KMS-11 (cell line): Measurements from ENCODE around the gene MAP3K5.

Source experiments
- H2AFZ ChIP-seq: fragments of 200-600 bp; sonication (generic); 2 replicates; pipeline ENCODE4 v1.6.1; 2016; ENCODE audit warnings: antibody characterized with exemption, mixed run types, low read depth
- H3K27ac ChIP-seq: fragments of 200-600 bp; sonication (generic); 2 replicates; pipeline ENCODE4 v1.6.1; 2016; ENCODE audit warnings: mild to moderate bottlenecking, mixed run types
- H3K27me3 ChIP-seq: fragments of 200-600 bp; sonication (generic); 2 replicates; pipeline ENCODE4 v1.6.1; 2017; ENCODE audit warnings: mild to moderate bottlenecking, low read depth, mixed run types, moderate library complexity; ENCODE audit not compliant: insufficient read depth
- H3K36me3 ChIP-seq: fragments of 200-600 bp; sonication (generic); 2 replicates; pipeline ENCODE4 v1.6.1; 2017; ENCODE audit warnings: mild to moderate bottlenecking, mixed run types; ENCODE audit not compliant: insufficient read depth
- H3K4me1 ChIP-seq: fragments of 200-600 bp; sonication (generic); 2 replicates; pipeline ENCODE4 v1.6.1; 2016; ENCODE audit warnings: mild to moderate bottlenecking, low read depth, mixed run types; ENCODE audit not compliant: poor library complexity, severe bottlenecking
- H3K4me2 ChIP-seq: fragments of 200-600 bp; sonication (generic); 2 replicates; pipeline ENCODE4 v1.7.0; 2016; ENCODE audit warnings: mild to moderate bottlenecking, mixed run types
- H3K4me3 ChIP-seq: fragments of 200-600 bp; sonication (generic); IDR thresholded peaks from 2 replicates; pipeline ENCODE4 v1.6.1; 2017; ENCODE audit warnings: low read depth, low read length, mixed read lengths; ENCODE audit not compliant: insufficient read depth
- H3K79me2 ChIP-seq: fragments of 200-600 bp; sonication (generic); 2 replicates; pipeline ENCODE4 v1.6.1; 2016; ENCODE audit warnings: low read depth, mixed run types; ENCODE audit not compliant: insufficient read depth
- H3K9ac ChIP-seq: fragments of 200-600 bp; sonication (generic); 2 replicates; pipeline ENCODE4 v1.6.1; 2016; ENCODE audit warnings: mild to moderate bottlenecking, mixed run types
- H4K20me1 ChIP-seq: fragments of 200-600 bp; sonication (generic); 2 replicates; pipeline ENCODE4 v1.6.1; 2016; ENCODE audit warnings: mild to moderate bottlenecking, mixed run types; ENCODE audit not compliant: insufficient read depth
- TF ChIP-seq, protein P1 (sequence below): fragments of 200-600 bp; sonication (generic); conservative IDR thresholded peaks from 2 replicates; pipeline ENCODE4 v1.6.1; 2017; ENCODE audit warnings: low read depth, mild to moderate bottlenecking, antibody characterized with exemption, low read length, moderate library complexity, mixed read lengths

MAP3K5 gene

DNA sequence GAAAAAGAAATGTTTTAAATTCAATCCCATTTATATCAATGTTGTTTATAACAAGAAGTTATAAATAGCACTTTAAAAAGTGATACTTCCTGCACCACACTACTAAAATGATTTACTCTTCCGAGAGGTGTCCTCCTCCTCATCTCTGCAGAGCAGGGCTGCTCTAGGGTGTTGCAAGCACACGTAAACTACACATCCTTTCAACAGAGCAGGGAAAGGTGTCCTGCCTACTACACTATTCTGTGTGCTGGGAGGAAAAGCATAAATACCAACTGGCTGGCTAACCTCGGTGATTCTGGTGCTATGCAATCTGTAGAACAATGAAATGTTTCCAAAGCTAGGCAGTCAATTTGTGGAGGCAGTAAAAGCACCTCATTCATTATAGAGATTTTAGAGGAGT is 152.6 kb downstream of the MAP3K5 start:
- Histone ChIP-seq H2AFZ (no peak overlapping the region), H3K79me2 (no peaks in the 10 kb centered on the region), H3K27me3 (no peaks in the 10 kb centered on the region), H4K20me1 (no peaks in the 10 kb centered on the region), H3K4me3 (no peak overlapping the region), H3K9ac (no peak overlapping the region), H3K36me3 (no peaks in the 10 kb centered on the region), H3K4me1 (peaks cover 12% of the 10 kb centered on the region), H3K4me2 (no peak overlapping the region), H3K27ac (no peak overlapping the region)
- TF ChIP-seq, protein P1, sequence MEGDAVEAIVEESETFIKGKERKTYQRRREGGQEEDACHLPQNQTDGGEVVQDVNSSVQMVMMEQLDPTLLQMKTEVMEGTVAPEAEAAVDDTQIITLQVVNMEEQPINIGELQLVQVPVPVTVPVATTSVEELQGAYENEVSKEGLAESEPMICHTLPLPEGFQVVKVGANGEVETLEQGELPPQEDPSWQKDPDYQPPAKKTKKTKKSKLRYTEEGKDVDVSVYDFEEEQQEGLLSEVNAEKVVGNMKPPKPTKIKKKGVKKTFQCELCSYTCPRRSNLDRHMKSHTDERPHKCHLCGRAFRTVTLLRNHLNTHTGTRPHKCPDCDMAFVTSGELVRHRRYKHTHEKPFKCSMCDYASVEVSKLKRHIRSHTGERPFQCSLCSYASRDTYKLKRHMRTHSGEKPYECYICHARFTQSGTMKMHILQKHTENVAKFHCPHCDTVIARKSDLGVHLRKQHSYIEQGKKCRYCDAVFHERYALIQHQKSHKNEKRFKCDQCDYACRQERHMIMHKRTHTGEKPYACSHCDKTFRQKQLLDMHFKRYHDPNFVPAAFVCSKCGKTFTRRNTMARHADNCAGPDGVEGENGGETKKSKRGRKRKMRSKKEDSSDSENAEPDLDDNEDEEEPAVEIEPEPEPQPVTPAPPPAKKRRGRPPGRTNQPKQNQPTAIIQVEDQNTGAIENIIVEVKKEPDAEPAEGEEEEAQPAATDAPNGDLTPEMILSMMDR: no peak

DNA sequence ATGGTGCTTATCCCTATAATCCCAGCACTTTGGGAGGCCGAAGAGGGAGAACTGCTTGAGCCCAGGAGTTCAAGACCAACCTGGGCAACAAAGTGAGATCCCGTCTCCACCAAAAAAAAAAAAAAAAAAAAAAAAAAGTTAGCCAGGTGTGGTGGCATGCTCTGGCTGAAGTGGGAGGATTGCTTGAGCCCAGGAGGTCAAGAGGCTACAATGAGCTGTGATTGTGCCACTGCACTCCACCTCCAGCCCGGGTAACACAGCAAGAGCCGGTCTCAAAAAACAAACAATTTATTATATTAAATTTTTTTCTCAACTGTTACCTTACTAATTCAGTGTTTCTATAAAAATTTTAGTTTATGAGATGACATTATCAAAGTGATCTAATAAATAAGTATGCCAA is 156.7 kb downstream of the MAP3K5 start:
- H3K4me3 ChIP-seq: no peak overlapping the region
- H3K27me3 ChIP-seq: no peaks in the 10 kb centered on the region
- H2AFZ ChIP-seq: no peak overlapping the region
- TF ChIP-seq, protein P1: no peak
- no peaks in the 10 kb centered on the region for H3K4me1 ChIP-seq
- H3K27ac ChIP-seq: no peak overlapping the region
- H3K4me2 ChIP-seq: no peak overlapping the region
- H4K20me1 ChIP-seq: no peaks in the 10 kb centered on the region
- H3K79me2 ChIP-seq: no peaks in the 10 kb centered on the region
- no peaks in the 10 kb centered on the region for H3K36me3 ChIP-seq
- no peak overlapping the region for H3K9ac ChIP-seq

DNA sequence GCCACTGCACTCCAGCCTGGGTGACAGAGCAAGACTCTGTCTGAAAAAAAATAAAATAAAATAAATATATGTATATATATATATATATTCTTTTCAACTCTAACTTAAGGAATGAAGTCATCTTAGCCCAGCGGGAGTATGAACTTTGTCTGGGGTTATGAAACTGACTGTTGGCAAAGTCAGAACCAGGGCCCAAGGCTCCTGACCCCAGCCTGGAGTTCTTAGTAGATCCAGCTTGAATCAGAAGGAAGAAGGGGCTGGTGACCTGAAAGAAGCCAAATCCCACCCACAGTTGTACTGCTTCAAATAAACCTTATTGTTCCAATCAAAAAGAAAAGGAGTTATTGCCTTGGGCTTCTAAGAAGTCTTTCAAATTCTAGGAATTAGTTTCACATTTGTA is 158.9 kb downstream of the MAP3K5 start:
- Histone ChIP-seq H4K20me1 (no peaks in the 10 kb centered on the region), H3K9ac (no peak overlapping the region), H3K4me3 (no peak overlapping the region), H3K36me3 (no peaks in the 10 kb centered on the region), H3K4me1 (no peaks in the 10 kb centered on the region), H3K4me2 (no peak overlapping the region), H2AFZ (no peak overlapping the region), H3K27me3 (no peaks in the 10 kb centered on the region), H3K27ac (no peak overlapping the region), H3K79me2 (no peaks in the 10 kb centered on the region)
- TF ChIP-seq, protein P1: no peak

DNA sequence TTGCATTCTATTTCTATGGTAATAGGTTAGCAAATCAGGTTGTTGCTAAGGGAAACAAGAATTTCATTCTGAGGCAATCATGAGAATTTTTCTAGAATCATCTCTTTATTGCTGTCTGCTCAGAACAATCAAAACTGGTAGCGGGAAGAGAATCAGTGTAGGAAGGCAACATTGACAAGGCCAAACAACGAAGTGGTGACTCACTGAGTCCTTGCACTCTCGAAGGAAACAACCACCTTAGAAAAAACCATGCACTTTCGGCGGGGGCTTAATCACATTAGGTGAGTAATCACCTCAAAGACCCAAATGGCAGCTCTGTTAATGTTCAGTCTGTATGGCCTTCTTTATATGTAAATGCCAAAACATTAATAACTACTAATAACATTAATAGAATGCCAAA is 163.3 kb downstream of the MAP3K5 start:
- no peak overlapping the region for H3K4me2 ChIP-seq

More for the DNA sequence above, 163.3 kb downstream of the MAP3K5 start:
- Histone ChIP-seq H3K79me2 (no peaks in the 10 kb centered on the region), H2AFZ (no peak overlapping the region), H4K20me1 (no peaks in the 10 kb centered on the region), H3K27ac (no peak overlapping the region), H3K27me3 (no peaks in the 10 kb centered on the region), H3K4me3 (no peak overlapping the region), H3K9ac (no peak overlapping the region), H3K4me1 (no peaks in the 10 kb centered on the region), H3K36me3 (no peaks in the 10 kb centered on the region)
- TF ChIP-seq, protein P1: no peak
